Activated naive CD4-positive, alpha-beta T cell treated with anti-CD3 and anti-CD28 coated beads for 36 hours (primary cell): ENCODE measurements around the gene SEMA5B. TPM values are rescaled to one million over a fixed set of nuclear protein-coding genes. Genes with fewer than 3 reads are reported as not detected.

Experiments
- CTCF ChIA-PET: fragments of 350-600 bp; sonication (Branson Sonifier 250); formaldehyde crosslinking; loops from one replicate; lab custom pipeline; 2021; ENCODE audit warnings: antibody characterized with exemption; lab: Charles Lee
- DNase-seq: peaks from one replicate; pipeline ENCODE4 v3.0.0-alpha.2; 2020
- H3K27ac Mint-ChIP-seq: one replicate; pipeline ENCODE4 v1.8.0; 2021; ENCODE audit warnings: mild to moderate bottlenecking, mixed read lengths
- H3K27me3 Mint-ChIP-seq: one replicate; pipeline ENCODE4 v1.8.0; 2021; ENCODE audit warnings: low read depth, mixed read lengths
- H3K36me3 Mint-ChIP-seq: one replicate; pipeline ENCODE4 v1.8.0; 2021; ENCODE audit warnings: low read depth, mixed read lengths
- H3K4me1 Mint-ChIP-seq: one replicate; pipeline ENCODE4 v1.8.0; 2021; ENCODE audit warnings: low read depth, mixed read lengths
- H3K4me3 Mint-ChIP-seq: one replicate; pipeline ENCODE4 v1.8.0; 2021; ENCODE audit warnings: mild to moderate bottlenecking, moderate library complexity, mixed read lengths
- H3K9me3 Mint-ChIP-seq: one replicate; pipeline ENCODE4 v1.8.0; 2021; ENCODE audit warnings: mixed read lengths
- intact Hi-C: fragments of 100-400 bp; cut with micrococcal nuclease; formaldehyde crosslinking; loops from one replicate; pipeline ENCODE4 v1.15.1; 2023
- total RNA-seq, 2 experiments: library from RNA; stranded (reverse); gene quantifications; one replicate each; pipeline ENCODE4 v1.2.3, GENCODE V29; 2021

SEMA5B gene
- total RNA-seq, 2 experiments from 2014 or later = not detected

GRCh38 chr3:123067689-123068600 is 40.4 kb upstream of the SEMA5B start:
- CTCF ChIA-PET = interaction anchor here (0.8 to 1.2 kb wide), 3 partner anchors 38 to 125 kb away, joined by 3 to 6 read pairs (median 3); partner anchors contain the start of gene SEMA5B
- intact Hi-C loops = loop anchor here (1.0 to 5.0 kb wide), 3 partner anchors 133 to 686 kb away; partner anchors contain the start of genes FAM162A, HACD2, MIX23 and SEC22A
- H3K4me3 Mint-ChIP-seq = peak overlapping the region; percentile 81
- peak; percentile 38 for DNase-seq
- H3K9me3 Mint-ChIP-seq = no peaks in the 10 kb centered on the region
- peaks cover 35% of the 10 kb centered on the region for H3K4me1 Mint-ChIP-seq
- H3K27me3 Mint-ChIP-seq = no peaks in the 10 kb centered on the region
- H3K36me3 Mint-ChIP-seq = peaks cover 4% of the 10 kb centered on the region
- H3K27ac Mint-ChIP-seq = peak overlapping the region; percentile 40

GRCh38 chr3:123066896-123067688 is 39.5 kb upstream of the SEMA5B start, which contains the start of gene PDIA5:
Gene PDIA5 (plus strand): TSS chr3:123067025. CDS start chr3:123067165, 140 bp downstream.
- H3K4me3 Mint-ChIP-seq = peak within 1 kb of the TSS; percentile 81
- intact Hi-C loops = loop anchor here (1.0 to 5.0 kb wide), 3 partner anchors 134 to 685 kb away; partner anchors contain the start of genes FAM162A, HACD2, MIX23 and SEC22A
- peak within 1 kb of the TSS; percentile 40 for H3K27ac Mint-ChIP-seq
- CTCF ChIA-PET = interaction anchor here (0.8 to 1.2 kb wide), 3 partner anchors 37 to 125 kb away, joined by 3 to 6 read pairs (median 3); partner anchors contain the start of gene SEMA5B
- peaks cover 34% of the 10 kb centered on the region for H3K4me1 Mint-ChIP-seq
- H3K36me3 Mint-ChIP-seq = peaks cover 2% of the 10 kb centered on the region
- DNase-seq = peak; percentile 83
- no peaks in the 10 kb centered on the region for H3K27me3 Mint-ChIP-seq
- no peaks in the 10 kb centered on the region for H3K9me3 Mint-ChIP-seq

GRCh38 chr3:123066599-123066895 is 39.0 kb upstream of the SEMA5B start:
- CTCF ChIA-PET = interaction anchor here (1.2 kb wide), 1 partner anchor 37 kb away, joined by 3 read pairs; no protein-coding TSS in a partner anchor
- Mint-ChIP-seq H3K4me3 (peak overlapping the region; percentile 81), H3K27me3 (no peaks in the 10 kb centered on the region), H3K27ac (peak overlapping the region; percentile 30), H3K9me3 (no peaks in the 10 kb centered on the region), H3K36me3 (peaks cover 2% of the 10 kb centered on the region), H3K4me1 (peaks cover 33% of the 10 kb centered on the region)
- intact Hi-C loops = loop anchor here (2.0 to 5.0 kb wide), 2 partner anchors 518 to 684 kb away; partner anchors contain the start of genes FAM162A, HACD2 and MIX23
- DNase-seq = no peak

- Mint-ChIP-seq H3K27ac (no peak overlapping the region), H3K27me3 (no peaks in the 10 kb centered on the region), H3K9me3 (no peaks in the 10 kb centered on the region), H3K36me3 (peaks cover 2% of the 10 kb centered on the region), H3K4me3 (no peak overlapping the region), H3K4me1 (peaks cover 28% of the 10 kb centered on the region)
- intact Hi-C loops = loop anchor here (5.0 kb wide), 1 partner anchor 683 kb away; the partner anchor contains the start of genes FAM162A and MIX23
- CTCF ChIA-PET = no interaction called here
- peak; percentile 27 for DNase-seq
Measured at GRCh38 chr3:123064914-123065313, 37.4 kb upstream of the SEMA5B start.

GRCh38 chr3:123064506-123064905 is 36.9 kb upstream of the SEMA5B start:
- no peak for DNase-seq
- Mint-ChIP-seq H3K4me1 (peaks cover 28% of the 10 kb centered on the region), H3K4me3 (no peak overlapping the region), H3K27me3 (no peaks in the 10 kb centered on the region), H3K27ac (no peak overlapping the region), H3K9me3 (no peaks in the 10 kb centered on the region), H3K36me3 (peaks cover 2% of the 10 kb centered on the region)
- CTCF ChIA-PET = no interaction called here
- intact Hi-C loops = no loop called here

DNA sequence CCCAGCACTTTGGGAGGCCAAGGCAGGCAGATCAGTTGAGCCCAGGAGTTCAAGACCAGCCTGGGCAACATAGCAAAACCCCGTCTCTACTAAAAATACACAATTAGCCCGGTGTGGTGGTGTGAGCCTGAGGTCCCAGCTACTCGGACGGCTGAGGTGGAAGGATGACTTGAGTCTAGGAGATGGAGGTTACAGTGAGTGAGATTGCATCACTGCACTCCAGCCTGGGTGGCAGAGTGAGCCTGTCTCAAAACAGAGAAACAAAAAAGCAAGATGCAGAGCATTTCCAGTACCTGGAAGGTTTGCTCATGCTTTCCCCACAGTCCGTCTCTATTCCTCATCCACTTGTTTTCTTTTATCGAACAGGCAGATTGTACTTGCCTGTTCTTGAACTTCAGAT is 35.5 kb upstream of the SEMA5B start:
- Mint-ChIP-seq H3K27ac (no peak overlapping the region), H3K27me3 (no peaks in the 10 kb centered on the region), H3K9me3 (no peaks in the 10 kb centered on the region), H3K4me1 (peaks cover 17% of the 10 kb centered on the region), H3K36me3 (no peaks in the 10 kb centered on the region), H3K4me3 (no peak overlapping the region)
- intact Hi-C loops = no loop called here
- no peak for DNase-seq
- CTCF ChIA-PET = interaction anchor here (0.6 kb wide), 1 partner anchor 278 kb away, joined by 3 read pairs; no protein-coding TSS in a partner anchor

- Mint-ChIP-seq H3K36me3 (no peaks in the 10 kb centered on the region), H3K9me3 (no peaks in the 10 kb centered on the region), H3K27ac (no peak overlapping the region), H3K4me1 (peaks cover 13% of the 10 kb centered on the region), H3K4me3 (no peak overlapping the region), H3K27me3 (no peaks in the 10 kb centered on the region)
- intact Hi-C loops = no loop called here
- CTCF ChIA-PET = no interaction called here
- DNase-seq = no peak
Measured at GRCh38 chr3:123061856-123062255, 34.3 kb upstream of the SEMA5B start.

DNA sequence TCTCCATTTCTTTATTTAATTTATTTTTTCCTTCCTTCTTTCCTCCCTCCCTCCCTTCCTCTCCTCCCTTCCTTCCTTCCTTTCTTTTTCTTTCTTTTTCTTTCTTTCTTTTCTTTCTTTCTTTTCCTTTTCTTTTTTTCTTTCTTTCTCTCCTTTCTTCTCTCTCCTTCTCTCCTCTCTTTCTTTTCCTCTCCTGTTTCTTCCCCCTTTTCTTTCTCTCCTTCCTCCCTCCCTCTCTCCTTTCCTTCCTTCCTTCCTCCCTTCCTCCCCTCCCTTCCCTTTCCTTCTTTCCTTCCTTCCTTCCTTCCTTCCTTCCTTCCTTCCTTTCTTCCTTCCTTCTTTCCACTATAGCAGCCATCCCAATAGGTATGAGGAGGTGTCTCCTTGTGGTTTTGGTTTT is 32.5 kb upstream of the SEMA5B start:
- Mint-ChIP-seq H3K4me1 (peaks cover 8% of the 10 kb centered on the region), H3K9me3 (no peaks in the 10 kb centered on the region), H3K4me3 (no peak overlapping the region), H3K27me3 (no peaks in the 10 kb centered on the region), H3K27ac (no peak overlapping the region), H3K36me3 (no peaks in the 10 kb centered on the region)
- no peak for DNase-seq
- intact Hi-C loops = no loop called here
- CTCF ChIA-PET = no interaction called here

DNA sequence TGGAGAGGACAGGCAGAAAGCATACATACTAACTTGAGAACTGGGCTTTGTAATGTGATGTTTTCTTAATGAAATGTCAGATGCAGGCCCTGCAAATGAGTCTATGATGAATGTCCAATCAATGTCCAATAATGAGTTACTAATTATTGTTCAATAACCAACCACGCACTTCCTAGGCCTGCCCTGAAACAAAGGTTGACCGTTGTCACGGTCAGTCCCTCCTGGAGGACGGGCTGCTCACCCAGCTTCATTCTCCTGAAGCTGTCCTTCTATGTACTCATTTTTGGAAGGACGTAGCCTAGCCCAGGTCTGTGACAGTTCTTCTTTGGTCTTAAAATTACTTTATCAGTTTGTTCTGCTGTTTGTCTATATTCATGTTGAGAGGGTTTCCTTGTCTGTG is 30.9 kb upstream of the SEMA5B start:
- no peaks in the 10 kb centered on the region for H3K36me3 Mint-ChIP-seq
- no peak overlapping the region for H3K4me3 Mint-ChIP-seq
- no peak for DNase-seq
- H3K9me3 Mint-ChIP-seq = no peaks in the 10 kb centered on the region
- H3K4me1 Mint-ChIP-seq = no peaks in the 10 kb centered on the region
- intact Hi-C loops = no loop called here
- no peak overlapping the region for H3K27ac Mint-ChIP-seq
- no peaks in the 10 kb centered on the region for H3K27me3 Mint-ChIP-seq
- CTCF ChIA-PET = interaction anchor here (0.6 kb wide), 1 partner anchor 1548 kb away, joined by 3 read pairs; no protein-coding TSS in a partner anchor

DNA sequence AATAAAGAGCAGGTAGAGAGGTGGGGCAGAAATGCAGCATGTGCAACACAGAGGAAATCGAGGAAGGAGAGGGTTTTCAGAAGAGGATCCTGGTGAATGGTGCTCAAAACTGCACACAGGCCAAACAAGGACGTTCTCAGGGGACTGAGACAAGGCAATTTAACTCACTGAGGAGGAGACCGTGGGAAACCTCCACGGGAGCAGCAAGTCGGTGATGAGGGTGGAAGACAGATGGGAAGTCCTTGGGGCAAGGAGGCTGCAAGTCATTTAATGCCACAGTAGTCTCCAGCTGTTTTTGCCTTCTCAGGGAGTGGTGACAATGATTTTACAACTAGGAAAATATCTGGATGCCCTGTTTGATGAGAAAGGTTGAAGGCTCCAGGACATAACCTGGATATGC is 27.8 kb upstream of the SEMA5B start:
- Mint-ChIP-seq H3K4me3 (no peak overlapping the region), H3K4me1 (no peaks in the 10 kb centered on the region), H3K27me3 (no peaks in the 10 kb centered on the region), H3K9me3 (no peaks in the 10 kb centered on the region), H3K36me3 (no peaks in the 10 kb centered on the region), H3K27ac (no peak overlapping the region)
- DNase-seq = no peak
- CTCF ChIA-PET = no interaction called here
- intact Hi-C loops = no loop called here

GRCh38 chr3:123054931-123055330 is 27.4 kb upstream of the SEMA5B start:
- no peak overlapping the region for H3K4me3 Mint-ChIP-seq
- CTCF ChIA-PET = no interaction called here
- H3K4me1 Mint-ChIP-seq = no peaks in the 10 kb centered on the region
- no peaks in the 10 kb centered on the region for H3K27me3 Mint-ChIP-seq
- H3K9me3 Mint-ChIP-seq = no peaks in the 10 kb centered on the region
- intact Hi-C loops = no loop called here
- no peaks in the 10 kb centered on the region for H3K36me3 Mint-ChIP-seq
- DNase-seq = no peak
- no peak overlapping the region for H3K27ac Mint-ChIP-seq
